ENCODE measurements around the gene SLC22A25. TPM values are rescaled to one million over a fixed set of nuclear protein-coding genes. Genes with fewer than 3 reads are reported as not detected.

SLC22A25 gene
- total and polyA plus RNA-seq, 2 donors from 2014 or later, result not detected

GRCh38 chr11:63212742-63213141 lies 30.7 kb downstream of the SLC22A25 start:
- no peak overlapping the region for H3K27ac ChIP-seq (ENCODE audit: low read depth in 2 of 2, low read length in 2 of 2)
- no peak overlapping the region for H3K9ac ChIP-seq (ENCODE audit: low read length in 3 of 3)
- peak; percentile 27 for FAIRE-seq
- H3K27me3 ChIP-seq (ENCODE audit: control insufficient read depth, insufficient read depth, low read length), result no peaks in the 10 kb centered on the region
- no peaks in the 10 kb centered on the region for H3K4me1 ChIP-seq (ENCODE audit: control insufficient read depth in 2 of 3, insufficient read depth in 2 of 3, low read depth in 1 of 3, low read length in 3 of 3)
- no peaks in the 10 kb centered on the region for H3K36me3 ChIP-seq (ENCODE audit: control insufficient read depth in 2 of 3, insufficient read depth in 3 of 3, low read length in 3 of 3)
- intact Hi-C loops (cut with DNase I), result no loop called here
- no peak overlapping the region for H3K4me3 ChIP-seq (ENCODE audit: low read length in 3 of 3)
- DNase-seq, result peak in 2 of 5 donors; percentile 39 to 50
- H3K9me3 ChIP-seq (ENCODE audit: control insufficient read depth in 2 of 3, insufficient read depth in 1 of 3, low read length in 3 of 3), result no peaks in the 10 kb centered on the region
- TF ChIP-seq CTCF (IDR thresholded peaks at IDR 0.05; ENCODE audit: borderline replicate concordance, extremely low read depth, insufficient read depth), result peak; percentile 52

- FAIRE-seq (no peak), DNase-seq (peak in 1 of 5 donors; percentile 1)
- H3K4me3 ChIP-seq (ENCODE audit: low read length in 3 of 3), result no peak overlapping the region
- no peaks in the 10 kb centered on the region for H3K4me1 ChIP-seq (ENCODE audit: control insufficient read depth in 2 of 3, insufficient read depth in 2 of 3, low read depth in 1 of 3, low read length in 3 of 3)
- no peak overlapping the region for H3K9ac ChIP-seq (ENCODE audit: low read length in 3 of 3)
- H3K9me3 ChIP-seq (ENCODE audit: control insufficient read depth in 2 of 3, insufficient read depth in 1 of 3, low read length in 3 of 3), result no peaks in the 10 kb centered on the region
- TF ChIP-seq CTCF (IDR thresholded peaks at IDR 0.05; ENCODE audit: borderline replicate concordance, extremely low read depth, insufficient read depth), result no peak
- no peaks in the 10 kb centered on the region for H3K36me3 ChIP-seq (ENCODE audit: control insufficient read depth in 2 of 3, insufficient read depth in 3 of 3, low read length in 3 of 3)
- intact Hi-C loops (cut with DNase I), result no loop called here
- no peaks in the 10 kb centered on the region for H3K27me3 ChIP-seq (ENCODE audit: control insufficient read depth, insufficient read depth, low read length)
- no peak overlapping the region for H3K27ac ChIP-seq (ENCODE audit: low read depth in 2 of 2, low read length in 2 of 2)
Measured at GRCh38 chr11:63210111-63210510, 33.3 kb downstream of the SLC22A25 start.

Other genes with a start within 250 kb of the SLC22A25 start
- gene SLC22A8, start 227.8 kb downstream of the SLC22A25 start, total RNA-seq, result 0.41 TPM
- gene SLC22A8, start 227.8 kb downstream of the SLC22A25 start, polyA plus RNA-seq (ENCODE audit: insufficient read depth, low read depth, low replicate concordance), result 447 TPM
- gene SLC22A24, start 99.4 kb downstream of the SLC22A25 start, total RNA-seq, result 0.91 TPM
- gene SLC22A24, start 99.4 kb downstream of the SLC22A25 start, polyA plus RNA-seq (ENCODE audit: insufficient read depth, low read depth, low replicate concordance), result 0.86 TPM
- gene SLC22A9, start 126.2 kb upstream of the SLC22A25 start, total RNA-seq, result not detected
- gene SLC22A9, start 126.2 kb upstream of the SLC22A25 start, polyA plus RNA-seq (ENCODE audit: insufficient read depth, low read depth, low replicate concordance), result not detected
- 0.72 TPM for gene PLAAT5, start 247.6 kb upstream of the SLC22A25 start, total RNA-seq
- 7.6 TPM for gene PLAAT5, start 247.6 kb upstream of the SLC22A25 start, polyA plus RNA-seq (ENCODE audit: insufficient read depth, low read depth, low replicate concordance)